NCI-H2196 treated with DMSO at 0.1 percent for 48 hours (cell line): Measurements from ENCODE around the gene EPS8L3.
"Not testable (repeated sequence)": the region's sequence is repeated elsewhere in the genome, so short reads cannot be mapped to it uniquely, and the experiment has no call there.

ENCODE experiments used
- DNase-seq: peaks from one replicate; lab custom pipeline; 2025; ENCODE audit not compliant: unreplicated experiment; lab: John Stamatoyannopoulos, UW

Gene EPS8L3

GRCh38 chr1:109711593-109712320 is 52.0 kb downstream of the EPS8L3 start, which contains the start of gene GSTM5:
GSTM5 (plus strand) TSS chr1:109712251; CDS start chr1:109712313, 62 bp downstream.
- not testable (repeated sequence) for DNase-seq

- DNase-seq = not testable (repeated sequence)
Observed at GRCh38 chr1:109709822-109710221, 53.9 kb downstream of the EPS8L3 start.

DNA sequence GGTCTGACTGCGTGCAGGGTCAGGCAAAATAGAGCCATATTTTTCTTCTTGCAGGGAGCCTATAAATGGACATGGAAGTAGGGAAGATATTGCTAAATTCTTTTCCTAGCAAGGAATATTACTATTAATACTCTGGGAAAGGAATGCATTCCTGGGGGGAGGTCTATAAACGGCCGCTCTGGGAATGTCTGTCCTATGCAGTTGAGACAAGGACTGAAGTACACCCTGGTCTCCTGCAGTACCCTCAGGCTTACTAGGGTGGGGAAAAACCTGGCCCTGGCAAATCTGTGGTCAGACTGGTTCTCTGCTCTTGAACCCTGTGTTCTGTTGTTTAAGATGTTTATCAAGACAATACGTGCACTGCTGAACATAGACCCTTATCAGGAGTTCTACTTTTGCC is 54.8 kb downstream of the EPS8L3 start:
- not testable (repeated sequence) for DNase-seq

DNA sequence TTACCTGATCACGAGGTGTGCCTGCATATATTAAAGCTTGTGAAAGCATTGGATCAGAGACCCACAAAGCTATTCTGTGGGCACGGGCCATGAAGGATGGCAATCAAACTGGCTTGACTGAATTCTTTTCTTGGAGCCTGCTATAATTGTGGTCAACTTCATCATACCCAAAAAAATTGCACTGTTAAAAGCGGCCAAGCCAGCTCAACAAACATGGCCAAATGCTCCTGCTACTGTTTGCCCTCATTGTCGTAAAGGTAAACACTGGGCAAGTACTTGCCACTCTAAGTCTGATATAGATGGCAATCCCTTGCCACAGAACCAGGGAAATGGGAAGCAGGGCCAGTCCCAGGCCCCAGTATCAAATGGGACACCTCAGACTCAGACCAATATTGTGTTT is 58.3 kb downstream of the EPS8L3 start:
- DNase-seq = no peak

DNA sequence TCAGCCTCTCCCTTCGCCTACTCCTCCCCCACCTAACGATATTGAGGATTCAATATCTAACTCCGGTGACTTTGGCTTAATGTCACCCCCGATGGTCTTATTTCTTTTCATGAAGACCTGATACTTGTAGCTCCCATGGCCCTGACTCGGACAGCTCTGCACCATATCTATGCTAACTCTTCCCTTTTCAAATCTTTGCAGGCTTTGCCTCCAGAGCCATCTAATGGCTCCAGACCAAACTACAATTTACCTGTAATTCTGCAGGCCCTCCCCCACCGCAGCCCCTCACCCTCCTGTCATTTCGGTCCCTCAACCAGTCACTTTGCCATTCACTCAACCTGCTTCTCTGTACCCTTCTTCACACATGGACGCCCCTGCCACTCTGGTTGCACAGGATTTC is 59.5 kb downstream of the EPS8L3 start:
- DNase-seq = no peak

DNA sequence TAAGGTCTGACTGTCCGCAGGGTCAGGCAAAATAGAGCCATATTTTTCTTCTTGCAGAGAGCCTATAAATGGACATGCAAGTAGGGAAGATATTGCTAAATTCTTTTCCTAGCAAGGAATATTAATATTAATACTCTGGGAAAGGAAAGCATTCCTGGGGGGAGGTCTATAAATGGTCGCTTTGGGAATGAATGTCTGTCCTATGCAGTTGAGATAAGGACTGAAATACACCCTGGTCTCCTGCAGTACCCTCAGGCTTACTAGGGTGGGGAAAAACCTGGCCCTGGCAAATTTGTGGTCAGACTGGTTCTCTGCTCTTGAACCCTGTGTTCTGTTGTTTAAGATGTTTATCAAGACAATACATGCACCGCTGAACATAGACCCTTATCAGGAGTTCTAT is 60.8 kb downstream of the EPS8L3 start:
- DNase-seq = not testable (repeated sequence)
